AG09309 (cell line): ENCODE data around the gene STK11IP.

Source experiments
- DNase-seq: peaks from one replicate; pipeline ENCODE4 v3.0.0-alpha.2; 2010; ENCODE audit warnings: low read depth
- H3K4me3 ChIP-seq: 2 replicates; pipeline ENCODE4 v1.5.1; 2011; ENCODE audit warnings: mild to moderate bottlenecking, low read depth, low read length, moderate library complexity; ENCODE audit not compliant: control insufficient read depth
- TF ChIP-seq, protein P1 (sequence below): IDR thresholded peaks from 2 replicates; pipeline ENCODE4 v1.5.1; 2011; ENCODE audit warnings: mild to moderate bottlenecking, low read depth, low read length, inconsistent platforms; ENCODE audit not compliant: insufficient read depth, control insufficient read depth; ENCODE audit errors: missing control alignments

Gene STK11IP

DNA sequence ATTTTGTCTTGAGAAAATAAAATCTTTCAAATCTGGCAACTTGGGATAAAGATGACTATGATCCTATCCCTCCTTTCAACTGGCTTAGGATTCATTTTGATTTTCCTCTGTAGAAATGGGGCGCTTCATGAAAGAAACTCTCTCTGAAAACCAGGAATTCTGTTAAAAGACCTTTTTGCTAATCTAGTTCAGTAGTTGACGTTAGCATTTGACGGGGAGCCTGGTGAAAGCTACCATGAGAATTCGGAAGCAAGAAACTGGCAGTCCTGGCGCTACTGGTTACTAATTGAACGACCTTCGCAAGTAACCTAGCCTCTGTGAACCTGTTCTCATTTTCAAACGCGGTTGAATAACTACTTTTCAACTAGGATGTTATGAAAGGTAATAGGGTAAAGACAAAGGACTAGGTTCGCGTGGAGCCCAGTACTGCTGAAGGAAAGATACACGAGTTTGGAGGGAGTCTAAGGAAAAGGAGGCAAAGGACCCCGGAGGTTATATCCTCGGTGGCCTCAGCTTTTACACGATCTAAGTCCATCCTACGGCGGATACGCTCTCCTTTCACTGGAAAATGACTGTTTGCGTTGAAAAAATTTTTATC is 604 bp upstream of the STK11IP start:
- TF ChIP-seq, protein P1, sequence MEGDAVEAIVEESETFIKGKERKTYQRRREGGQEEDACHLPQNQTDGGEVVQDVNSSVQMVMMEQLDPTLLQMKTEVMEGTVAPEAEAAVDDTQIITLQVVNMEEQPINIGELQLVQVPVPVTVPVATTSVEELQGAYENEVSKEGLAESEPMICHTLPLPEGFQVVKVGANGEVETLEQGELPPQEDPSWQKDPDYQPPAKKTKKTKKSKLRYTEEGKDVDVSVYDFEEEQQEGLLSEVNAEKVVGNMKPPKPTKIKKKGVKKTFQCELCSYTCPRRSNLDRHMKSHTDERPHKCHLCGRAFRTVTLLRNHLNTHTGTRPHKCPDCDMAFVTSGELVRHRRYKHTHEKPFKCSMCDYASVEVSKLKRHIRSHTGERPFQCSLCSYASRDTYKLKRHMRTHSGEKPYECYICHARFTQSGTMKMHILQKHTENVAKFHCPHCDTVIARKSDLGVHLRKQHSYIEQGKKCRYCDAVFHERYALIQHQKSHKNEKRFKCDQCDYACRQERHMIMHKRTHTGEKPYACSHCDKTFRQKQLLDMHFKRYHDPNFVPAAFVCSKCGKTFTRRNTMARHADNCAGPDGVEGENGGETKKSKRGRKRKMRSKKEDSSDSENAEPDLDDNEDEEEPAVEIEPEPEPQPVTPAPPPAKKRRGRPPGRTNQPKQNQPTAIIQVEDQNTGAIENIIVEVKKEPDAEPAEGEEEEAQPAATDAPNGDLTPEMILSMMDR, result no peak
- no peak for DNase-seq
- peak overlapping the region; percentile 92 for H3K4me3 ChIP-seq

DNA sequence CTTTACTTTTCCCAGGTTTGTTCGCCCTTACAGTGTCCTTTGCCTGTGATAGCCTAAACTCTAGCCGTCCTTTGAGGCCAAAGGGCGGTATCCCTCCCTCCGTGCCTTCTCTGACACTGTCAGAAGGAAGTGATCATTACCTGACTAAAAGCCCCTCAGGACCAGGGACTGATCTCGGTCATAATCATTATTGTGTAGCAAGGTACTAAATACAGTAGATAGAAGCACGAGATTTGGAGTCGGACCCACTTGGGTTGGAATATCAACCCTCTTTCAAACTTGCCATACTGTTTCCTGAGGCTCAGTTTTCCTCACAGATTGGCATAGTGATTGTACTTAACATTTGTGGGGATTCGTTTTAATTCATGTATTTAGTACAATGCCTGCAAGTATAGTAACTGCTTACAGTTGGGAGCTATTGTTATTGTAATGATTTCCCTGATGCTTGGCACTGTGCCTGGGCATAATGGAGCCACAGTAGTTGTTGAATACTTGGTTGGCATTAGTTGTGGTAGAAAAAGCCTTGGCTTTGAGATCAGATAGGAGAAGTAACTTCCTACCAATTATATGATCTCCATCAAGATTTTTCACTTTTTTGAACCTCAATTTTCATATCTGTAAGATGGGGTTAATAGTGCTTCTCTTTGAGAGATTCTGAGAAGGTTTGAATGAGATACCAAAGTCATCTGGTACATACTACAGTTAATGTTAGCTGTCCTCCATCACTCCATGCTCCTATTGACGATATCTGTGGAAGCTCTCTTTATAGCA is 836 bp downstream of the STK11IP start:
- no peak for DNase-seq
- peak overlapping the region; percentile 92 for H3K4me3 ChIP-seq
- TF ChIP-seq, protein P1, result no peak

DNA sequence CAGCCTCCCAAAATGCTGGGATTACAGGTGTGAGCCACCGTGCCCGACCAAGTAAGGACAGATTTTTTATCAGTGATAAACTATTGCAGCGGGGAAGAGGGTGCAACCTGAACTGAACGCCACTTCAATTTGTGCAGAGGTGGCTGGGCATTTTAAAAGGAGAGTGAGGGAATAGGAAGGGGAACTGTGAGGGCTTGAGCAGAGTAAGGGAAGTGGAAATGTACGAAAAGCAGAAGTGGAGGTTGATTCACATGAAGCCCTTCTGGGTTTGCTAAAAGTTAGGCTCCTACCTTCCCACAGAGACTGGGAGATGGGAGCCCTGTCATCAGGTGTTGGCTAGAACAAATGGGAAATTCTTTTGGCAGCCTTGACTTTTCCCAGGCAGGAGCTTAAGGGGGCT is 6.1 kb downstream of the STK11IP start:
- H3K4me3 ChIP-seq, result no peak overlapping the region
- TF ChIP-seq, protein P1, result no peak
- no peak for DNase-seq

DNA sequence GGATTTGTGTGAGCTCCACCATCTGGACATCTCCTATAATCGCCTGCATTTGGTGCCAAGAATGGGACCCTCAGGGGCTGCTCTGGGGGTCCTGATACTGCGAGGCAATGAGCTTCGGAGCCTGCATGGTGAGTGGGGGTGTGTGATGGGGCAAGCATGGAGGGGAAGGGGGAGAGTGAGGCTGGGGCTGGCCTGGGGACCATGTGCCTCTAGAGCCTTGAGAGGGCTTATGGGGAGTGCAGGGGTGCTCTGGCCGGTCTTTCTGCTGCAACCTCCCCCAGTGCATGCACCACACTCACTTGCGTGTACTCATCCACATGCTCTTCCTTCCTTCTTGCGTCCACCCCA is 7.9 kb downstream of the STK11IP start:
- H3K4me3 ChIP-seq, result no peak overlapping the region
- TF ChIP-seq, protein P1, result no peak
- DNase-seq, result no peak

DNA sequence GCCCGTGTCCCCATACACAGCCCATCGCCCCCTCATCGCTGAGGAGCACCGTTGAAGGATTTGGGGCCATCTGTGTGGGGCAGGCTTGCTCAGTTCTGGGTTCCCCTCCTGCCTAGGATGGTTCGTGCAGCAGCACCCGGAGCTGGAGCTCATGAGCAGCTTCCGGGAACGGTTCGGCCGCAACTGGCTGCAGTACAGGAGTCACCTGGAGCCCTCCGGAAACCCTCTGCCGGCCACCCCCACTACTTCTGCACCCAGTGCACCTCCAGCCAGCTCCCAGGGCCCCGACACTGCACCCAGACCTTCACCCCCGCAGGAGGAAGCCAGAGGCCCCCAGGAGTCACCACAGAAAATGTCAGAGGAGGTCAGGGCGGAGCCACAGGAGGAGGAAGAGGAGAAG is 10.3 kb downstream of the STK11IP start:
- DNase-seq, result no peak
- H3K4me3 ChIP-seq, result no peak overlapping the region
- TF ChIP-seq, protein P1, result no peak

DNA sequence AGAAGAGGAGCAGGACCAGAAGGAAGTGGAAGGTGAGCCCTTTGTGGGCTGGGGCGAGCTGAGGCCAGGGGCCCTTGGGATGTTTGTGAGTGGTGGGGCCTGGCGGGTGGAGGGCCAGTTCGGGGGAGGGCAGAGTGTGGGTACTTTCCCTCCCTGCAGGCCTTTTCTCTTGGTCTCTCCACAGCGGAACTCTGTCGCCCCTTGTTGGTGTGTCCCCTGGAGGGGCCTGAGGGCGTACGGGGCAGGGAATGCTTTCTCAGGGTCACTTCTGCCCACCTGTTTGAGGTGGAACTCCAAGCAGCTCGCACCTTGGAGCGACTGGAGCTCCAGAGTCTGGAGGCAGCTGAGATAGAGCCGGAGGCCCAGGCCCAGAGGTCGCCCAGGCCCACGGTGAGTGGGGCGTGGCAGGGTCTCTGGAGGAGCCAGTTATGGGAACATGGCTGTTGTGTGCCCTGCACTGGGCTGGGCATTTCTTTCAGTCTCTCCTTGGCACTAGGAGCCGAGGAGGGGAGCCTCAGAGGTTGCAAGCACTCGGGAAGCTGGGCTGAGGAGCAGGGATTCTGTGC is 10.8 kb downstream of the STK11IP start:
- DNase-seq, result no peak
- no peak overlapping the region for H3K4me3 ChIP-seq
- TF ChIP-seq, protein P1, result no peak
